Measurements from ENCODE around the gene SIN3B.

SIN3B gene

DNA sequence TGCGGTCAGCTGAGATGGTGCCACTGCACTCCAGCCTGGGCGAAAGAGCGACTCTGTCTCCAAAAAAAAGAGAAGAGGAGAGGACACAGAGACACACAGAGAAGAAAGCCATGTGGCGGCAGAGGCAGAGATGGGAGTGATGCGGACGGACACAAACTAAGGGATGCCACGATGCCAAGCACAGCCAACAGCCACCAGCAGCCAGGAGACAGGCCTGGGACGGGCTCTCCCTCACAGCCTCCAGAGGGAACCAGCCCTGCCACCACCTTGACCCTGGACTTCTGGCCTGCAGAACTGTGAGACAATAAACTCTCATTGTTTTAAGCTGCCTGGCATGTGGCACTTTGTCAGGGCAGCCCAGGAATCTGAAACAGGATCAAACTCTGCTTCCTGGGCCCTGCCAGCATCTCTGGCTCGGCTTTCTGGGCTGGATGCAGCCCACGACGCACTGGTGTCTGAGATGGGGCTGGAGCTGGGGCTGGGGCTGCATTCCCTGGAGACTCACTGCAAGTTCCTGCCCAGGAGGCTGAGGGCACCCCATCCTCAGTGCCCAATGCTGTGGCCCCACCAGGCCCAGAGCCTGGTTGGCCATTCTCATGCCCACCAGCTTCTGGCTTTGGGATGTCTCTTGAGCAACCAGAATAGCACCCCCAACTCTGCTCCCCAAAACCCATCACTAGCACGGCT, 62.6 kb downstream of the SIN3B start:
- DNase-seq: no peak

DNA sequence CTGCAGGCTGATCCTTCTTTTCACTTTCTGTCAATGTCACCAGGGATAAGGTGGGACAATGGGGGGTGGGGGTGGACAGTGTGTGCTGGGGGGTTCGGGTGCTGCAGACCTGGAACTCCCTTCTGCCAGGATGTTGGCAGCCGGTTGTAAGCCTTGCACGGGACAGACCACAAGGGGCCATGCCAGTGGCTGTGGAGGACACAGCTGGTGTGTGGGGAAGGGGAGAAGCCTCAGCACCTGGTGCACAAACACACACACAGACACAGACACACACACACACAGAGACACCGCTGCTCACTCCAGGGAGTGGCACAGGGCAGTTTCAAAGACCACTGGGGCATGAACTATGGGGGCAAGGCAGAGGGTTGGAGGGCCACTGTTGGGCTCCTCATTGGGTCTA, 63.2 kb downstream of the SIN3B start:
- DNase-seq: no peak

DNA sequence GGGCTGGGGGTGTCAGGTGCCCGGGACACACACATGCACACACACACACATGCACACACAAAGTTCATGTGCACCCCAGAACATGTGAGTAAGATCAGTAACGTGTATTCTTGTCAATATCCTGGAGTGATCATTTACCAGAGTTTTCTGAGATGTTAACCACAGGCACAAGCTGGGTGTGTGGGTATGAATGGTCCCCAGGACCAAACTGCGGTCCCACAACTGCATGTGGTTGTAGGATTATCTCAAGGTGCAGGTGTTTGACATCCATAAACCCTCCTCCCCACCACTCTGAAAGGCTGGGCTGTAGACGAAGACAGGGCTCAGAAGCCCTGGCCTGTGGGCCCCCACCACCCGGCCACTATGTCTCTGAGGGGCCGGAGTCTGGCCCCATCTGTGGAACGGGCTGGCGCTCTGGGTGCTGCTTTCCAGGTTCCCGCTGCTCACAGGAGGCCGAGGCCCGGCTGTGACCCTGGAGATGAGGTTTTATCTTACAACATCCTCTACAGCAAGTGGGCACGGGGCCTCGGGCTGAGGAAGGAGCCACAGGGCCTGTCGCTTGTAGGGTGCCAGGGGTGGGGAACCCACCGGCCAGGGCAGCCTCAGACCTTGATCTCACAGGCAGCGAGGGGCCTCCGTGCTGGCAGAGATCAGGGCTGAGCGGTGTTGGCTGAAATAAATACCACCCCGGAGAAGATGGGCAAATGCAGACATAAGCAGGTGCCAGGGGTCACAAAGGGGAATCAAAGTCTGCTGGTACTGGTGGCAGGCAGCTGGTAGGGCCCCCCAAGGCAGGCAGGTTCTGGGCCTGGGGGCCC, 63.9 kb downstream of the SIN3B start:
- no peak for DNase-seq

DNA sequence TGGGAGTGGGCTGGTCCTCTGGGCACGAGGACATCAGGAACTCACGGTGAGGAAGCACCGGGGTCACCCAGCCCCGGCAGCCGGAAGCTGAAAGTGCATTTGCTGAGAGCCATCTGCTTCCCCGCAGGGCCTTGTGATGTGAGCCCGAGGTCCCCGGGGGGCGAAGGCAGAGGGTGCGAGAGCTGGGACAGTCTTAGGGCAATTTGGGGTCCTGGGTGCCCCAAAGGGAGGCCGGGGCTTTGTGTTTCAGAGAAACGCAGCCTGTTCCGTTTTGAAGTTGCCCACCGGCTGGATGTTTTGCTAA, 64.4 kb downstream of the SIN3B start:
- no peak for DNase-seq

DNA sequence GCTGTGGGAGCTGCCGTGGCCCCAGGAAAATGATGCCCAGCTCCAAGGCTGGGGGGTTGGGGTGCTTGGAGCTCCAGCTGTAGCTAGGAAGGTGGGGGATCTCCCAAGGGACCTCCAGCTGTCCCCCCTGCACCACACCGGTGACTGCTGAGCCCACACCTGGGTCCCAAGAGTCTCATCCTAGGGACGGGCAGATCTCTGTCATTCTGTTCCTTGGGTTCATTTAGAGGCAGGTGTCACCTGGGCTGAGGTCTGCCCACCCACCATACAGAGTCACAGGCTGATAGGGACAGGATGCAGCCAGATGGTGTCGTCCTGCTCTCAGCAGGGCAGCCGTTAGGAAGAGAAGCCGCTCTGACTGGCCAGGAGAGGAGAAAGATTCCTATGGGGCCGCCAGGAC, 64.9 kb downstream of the SIN3B start:
- no peak for DNase-seq

DNA sequence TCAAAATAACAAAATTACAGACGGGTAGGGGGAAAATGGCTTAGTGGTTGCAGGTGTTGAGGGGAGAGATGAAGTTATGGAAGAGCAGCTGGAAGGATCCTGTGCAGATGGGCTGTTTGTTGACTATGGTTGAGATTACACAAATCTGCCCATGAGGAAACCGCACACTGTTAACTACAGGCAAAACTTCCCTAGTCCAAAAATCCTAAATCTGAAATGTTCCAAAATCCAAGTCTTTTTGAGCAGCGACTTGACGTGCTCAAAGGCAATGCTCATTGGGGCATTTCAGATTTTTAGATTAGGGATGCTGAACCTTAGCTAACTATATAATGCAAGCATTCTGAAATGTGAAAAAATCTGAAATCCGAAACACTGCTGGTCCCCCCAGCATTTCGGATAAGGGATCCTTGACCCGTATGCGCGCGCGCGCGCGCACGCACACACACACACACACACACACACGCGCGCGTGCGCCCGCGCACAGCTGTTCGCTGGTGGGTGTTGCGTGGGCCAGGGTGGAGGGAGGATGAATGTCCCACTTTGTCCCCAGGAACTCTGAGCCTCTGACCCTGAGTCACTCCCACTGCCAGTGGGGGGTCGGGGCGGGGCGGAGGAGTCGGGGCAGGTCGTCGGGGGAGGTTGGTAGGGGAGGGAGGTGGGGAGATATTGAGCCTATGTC, 66.4 kb downstream of the SIN3B start:
- no peak for DNase-seq

DNA sequence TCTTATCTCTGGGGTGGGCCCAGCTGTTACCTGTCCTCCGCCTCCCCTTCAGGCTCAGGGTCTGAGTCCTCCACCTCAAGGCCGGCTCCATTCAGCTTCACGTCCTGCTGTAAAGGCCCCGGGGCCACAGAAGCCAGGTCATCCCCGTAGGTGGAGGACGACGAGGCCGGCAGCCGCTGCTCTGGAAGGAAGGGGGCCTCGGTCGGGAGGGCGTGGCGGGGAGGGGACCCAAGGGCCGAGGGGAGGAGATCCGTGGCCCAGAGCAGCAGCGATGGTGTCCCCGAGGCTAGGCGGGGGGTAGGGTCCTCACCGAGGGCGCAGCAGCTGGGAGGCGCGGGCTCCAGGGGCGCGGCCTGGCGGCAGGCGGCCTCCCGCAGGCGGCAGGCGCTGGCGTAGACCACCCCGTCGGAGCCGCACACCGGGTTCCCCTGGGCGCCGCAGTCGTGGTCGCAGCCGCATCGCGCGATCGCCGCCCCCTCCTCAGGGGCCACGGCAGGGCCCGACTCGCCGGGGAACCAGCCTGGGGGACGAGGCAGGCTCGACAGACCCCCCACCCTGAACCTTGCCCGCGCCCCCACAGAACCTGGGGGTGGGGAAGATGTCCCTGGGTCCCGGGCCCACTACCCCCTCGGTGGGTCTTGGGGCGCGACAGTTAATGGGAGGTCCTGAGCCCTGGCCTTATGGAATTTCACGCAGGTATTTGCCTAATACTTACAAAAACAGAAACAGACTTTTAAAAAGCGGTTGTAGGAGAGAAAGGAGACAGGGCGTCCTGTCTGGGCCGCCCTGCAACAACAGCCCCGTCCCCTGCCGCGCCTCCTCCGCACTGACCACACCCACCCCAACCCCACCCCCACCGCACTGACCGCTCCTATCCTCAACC, 67.2 kb downstream of the SIN3B start:
- no peak for DNase-seq

DNA sequence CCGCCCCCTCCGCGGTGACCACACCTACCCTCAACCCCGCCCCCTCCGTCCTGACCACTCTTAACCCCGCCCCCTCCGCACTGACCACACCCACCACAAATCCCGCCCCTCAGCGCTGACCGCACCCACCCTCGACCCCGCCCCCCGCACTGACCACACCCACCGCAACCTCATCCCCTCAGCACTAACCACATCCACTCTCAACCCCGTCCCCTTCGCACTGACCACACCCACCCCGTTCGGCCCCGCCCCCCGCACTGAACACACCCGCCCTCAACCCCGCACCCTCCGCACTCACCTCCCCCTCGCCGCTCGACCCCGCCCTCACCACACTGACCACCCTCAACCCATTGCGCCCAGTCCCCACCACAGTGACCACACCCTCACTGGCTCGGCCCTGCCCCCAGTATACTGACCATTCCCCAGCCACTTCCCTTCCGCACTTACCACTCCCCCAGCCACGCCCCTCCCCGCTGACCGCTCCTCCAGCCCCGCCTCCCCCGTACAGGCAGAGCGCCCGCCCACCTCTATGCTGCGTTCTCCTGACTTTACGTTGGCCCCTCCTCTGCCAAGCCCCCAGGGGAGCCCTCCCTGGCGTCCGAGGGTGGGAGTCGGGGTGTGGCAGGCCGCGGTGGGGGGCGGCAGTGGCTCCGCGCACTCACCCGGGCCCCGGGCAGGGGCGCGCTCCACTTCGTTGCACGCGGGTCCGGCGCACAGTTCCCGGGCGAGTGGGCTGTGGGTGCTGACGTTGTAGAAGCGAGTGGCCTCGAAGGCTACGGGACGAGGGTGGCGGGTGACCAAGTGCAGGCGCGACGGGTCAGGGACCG, 68.0 kb downstream of the SIN3B start:
- DNase-seq: no peak

DNA sequence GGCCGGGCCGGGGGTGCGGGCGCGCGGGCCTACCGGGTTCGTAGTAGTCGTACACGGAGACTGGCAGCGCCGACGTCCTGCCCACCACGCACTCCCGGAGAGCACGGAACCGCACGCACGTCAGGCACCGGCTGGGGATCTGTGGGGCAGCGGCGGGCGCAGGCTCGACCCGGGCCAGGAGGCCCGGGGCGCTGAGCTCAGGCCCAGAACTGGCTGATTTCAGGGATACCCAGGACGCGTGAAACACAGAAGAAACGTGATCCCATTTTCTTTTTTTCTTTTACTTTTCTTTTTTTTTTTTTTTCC, 68.6 kb downstream of the SIN3B start:
- DNase-seq: no peak

DNA sequence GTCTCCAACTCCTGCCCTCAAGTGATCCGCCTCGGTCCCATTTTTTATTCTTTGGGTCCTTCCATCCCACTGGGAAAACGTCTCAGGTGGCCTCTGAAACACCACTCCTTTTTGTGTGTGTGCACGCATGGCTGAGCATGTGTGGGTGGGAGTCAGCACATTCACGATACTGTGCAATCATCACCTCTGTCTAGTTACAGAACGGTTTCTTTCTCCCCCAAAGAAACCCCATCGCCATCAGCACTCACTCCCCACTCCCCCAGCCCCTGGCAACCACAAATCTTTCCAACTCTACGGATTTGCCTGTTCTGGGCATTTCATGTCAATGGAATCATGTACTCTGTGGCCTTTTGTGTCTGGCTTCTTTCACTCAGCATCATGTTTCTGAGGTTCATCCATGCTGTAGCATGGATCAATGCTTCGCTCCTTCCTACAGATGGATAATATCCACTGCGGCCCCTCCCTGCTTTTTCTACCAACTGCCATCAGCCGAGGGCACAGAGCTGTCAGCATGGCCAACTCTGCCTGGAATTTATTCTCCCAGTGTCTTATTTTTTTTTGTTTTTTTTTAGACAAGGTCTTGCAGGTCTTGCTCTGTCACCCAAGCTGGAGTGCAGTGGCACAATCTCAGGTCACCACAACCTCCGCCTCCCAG, 69.3 kb downstream of the SIN3B start:
- DNase-seq: no peak

DNA sequence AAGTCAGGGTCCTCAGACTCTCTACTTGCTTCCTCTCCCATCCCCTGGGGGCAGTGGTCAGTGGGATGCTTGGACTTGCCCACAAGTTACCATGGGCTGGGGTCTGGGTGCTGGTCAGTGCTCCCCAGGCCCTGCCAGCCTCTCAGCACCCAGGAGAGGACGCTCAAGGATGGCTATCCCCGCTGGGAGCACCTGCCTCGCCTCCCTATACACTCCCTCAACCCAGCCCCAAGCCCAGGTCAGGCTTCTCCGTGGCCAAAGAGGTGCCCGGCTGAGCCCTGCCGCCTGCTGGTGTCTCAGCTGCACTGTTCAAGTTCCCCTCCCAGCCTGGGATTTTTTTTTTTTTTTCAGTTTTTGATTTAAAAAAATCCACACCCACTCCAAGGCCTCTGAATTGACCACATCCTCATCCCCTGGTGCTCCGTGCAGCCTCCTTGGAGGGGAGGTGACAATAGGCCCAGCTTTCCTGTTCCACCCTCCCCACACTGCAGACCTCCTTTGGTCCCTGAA, 70.4 kb downstream of the SIN3B start:
- DNase-seq: no peak

DNA sequence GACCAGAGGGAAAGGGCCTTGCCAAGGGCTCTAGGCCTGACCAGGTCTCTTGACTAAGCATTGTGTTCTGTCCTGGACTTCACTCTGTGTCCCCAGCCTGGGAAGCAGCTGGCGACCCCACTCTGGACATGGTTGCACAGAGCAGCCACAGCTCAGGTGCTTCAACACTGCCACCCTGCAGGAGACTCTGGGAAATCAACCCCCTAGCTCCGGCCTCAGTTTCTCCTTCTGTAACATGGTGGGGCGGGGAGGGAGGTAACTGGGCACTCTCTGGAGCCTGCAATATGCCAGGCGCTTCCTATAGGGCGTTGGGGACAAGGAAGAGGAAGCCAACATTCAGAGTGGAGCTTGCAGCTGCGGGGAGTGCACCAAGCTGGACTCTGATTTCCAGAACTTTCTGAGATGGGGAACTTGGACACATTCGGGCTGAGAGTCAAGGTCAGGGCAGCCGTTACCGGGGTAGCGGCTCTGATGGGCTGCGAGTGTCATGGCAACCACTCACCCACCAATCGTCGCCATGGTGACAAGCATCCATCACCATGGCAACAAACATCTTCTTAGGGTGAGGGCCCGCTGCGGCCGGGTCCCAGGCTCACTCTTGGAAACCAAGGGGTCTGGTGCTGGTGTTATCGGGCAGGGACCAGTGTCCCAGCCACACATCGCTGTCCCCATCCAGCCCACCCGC, 72.4 kb downstream of the SIN3B start:
- DNase-seq: no peak

DNA sequence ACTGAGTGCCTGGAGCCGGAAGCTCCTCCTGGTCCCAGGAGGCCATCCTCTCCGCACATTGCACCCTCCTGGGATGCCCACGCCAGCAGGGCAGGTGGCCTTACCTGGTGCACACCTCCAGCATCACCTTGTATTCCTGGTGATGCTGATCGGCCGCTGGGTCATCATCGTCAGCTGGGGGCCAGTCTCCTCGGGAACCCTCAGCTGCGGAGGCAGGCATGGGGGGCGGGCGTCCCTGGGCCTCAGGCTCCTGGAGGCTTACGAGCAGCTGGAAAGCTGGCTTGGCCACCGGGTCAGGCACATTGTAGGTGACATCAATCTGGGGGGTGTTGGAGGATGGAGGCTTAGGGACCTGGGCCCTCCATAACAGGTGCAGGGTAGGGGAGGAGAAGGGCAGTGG, 73.3 kb downstream of the SIN3B start:
- no peak for DNase-seq

DNA sequence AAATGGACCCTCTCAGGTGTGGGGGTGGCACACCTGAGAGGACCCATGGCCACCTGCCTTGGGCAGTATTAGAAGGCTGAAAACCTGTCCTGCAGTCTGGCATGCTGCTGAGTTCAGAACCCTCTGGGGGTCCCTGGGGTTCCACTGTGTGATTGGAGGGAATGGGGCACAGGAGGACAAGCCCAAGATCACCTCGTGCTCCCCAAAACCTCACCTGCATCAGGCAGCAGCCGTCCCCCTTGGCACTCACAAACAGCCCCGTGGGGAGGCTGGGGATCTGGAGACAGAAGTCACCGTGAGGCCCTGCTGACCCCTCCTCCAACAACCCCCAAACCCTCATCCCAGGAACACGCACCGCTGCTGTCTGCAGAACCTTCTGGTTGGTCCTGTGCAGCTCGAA, 74.1 kb downstream of the SIN3B start:
- DNase-seq: no peak

DNA sequence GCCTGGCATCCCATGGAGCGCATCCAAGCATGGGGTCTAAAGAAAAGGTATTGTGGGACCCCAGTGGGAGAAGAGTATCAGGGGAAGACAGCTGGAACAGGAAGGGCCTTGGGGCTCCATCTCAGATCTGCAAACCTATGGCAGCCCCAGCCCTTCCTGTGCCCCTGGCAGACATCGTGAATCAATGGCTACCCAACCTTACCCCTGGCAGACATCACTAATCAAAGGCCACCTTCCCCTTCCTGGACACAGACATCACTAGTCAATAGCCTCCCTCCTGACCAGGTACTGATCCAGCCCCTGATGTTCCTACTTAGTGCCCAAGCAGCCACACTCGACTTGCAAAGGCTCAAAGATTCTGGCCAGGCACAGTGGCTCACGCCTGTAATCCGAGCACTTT, 75.4 kb downstream of the SIN3B start:
- no peak for DNase-seq

DNA sequence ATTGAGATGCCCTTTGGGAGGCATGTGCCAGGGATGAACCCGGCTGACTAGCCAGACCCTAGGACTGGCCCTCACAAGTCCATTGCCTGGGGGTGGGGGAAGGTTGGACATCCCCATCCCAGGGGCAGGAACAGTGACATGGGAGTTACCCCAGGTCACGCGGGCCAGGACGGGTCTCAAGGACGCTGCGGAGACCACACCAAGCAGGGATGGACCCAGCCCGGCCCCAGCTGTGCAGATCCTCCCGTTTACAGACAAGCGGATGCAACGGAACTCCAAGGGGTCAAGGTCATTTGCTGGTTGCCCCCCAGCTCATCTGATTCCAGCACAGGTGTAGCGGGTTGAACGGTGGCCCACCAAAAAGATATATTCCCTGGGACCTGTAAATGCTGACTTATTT, 79.6 kb downstream of the SIN3B start:
- no peak for DNase-seq

DNA sequence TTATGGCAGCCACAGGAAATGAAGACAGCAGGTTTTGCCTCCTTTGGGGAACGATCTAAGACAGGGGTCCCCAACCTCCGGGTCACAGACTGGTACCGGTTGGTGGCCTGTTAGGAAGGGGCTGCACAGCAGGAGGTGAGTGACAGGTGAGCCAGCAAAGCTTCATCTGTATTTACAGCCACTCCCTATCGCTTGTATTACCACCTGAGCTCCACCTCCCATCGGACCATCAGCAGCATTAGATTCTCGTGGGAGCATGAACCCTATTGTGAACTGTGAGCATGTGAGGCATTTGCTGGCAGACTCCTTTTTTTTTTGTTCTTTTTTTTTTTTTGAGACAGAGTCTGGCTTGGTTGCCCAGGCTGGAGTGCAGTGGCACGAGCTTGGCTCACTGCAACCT, 81.8 kb downstream of the SIN3B start:
- no peak for DNase-seq

DNA sequence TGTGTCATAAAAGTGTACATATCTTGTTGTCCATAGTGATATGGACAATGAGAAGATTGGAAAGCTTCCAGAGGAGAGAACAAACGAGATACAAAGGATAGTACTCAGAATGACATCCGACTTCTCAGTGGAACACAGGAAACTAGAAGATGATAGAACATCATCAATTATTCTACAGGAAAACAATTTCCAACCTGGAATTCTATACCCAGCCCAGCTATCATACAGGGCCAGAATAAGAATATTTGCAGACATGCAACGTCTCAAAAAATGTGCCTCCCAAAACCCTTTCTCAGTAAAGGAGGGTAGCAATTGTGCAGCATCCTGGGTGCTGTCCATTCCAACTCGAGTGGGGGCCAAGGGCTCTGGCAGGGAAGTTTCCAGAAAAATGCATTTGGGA, 83.6 kb downstream of the SIN3B start:
- DNase-seq: no peak

DNA sequence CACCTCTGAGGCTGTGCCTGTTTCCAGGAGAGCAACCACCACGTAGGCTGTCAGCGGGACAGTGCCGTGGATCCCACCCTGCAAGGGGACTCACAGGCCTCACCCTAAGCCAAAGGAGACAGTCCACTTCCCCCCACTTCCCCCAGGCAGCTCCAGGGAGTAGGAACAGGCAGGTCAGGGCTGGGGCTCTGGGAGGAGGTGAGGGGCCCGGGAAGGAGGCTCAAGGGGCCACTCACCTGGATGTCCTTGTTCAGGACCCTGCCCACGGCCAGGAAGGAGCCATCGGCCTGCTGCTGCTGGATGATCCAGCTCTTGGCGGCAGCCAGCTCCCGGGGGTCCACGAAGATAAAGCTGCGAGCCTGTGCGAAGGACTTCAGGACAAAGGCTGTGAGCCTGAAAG, 85.2 kb downstream of the SIN3B start:
- DNase-seq: no peak

DNA sequence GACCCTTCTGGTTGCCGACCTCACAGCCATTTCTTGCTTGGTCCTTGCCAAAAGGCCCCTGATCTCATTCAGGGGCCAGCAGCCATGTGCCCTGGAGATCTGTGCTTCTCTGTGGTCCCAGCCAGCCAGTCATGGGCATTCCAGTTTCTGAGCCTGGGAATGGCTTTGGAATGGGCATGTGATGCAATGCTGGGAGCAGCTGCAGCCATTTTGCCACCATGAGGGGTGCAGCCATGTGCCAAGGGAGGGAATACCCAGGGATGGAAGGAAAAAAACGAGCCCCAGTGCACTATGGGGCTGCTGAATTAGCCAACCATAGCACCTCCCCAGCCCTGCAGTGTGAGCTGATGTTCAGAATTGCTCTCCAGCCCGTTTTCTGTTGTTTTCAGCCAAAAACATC, 85.9 kb downstream of the SIN3B start:
- no peak for DNase-seq

DNA sequence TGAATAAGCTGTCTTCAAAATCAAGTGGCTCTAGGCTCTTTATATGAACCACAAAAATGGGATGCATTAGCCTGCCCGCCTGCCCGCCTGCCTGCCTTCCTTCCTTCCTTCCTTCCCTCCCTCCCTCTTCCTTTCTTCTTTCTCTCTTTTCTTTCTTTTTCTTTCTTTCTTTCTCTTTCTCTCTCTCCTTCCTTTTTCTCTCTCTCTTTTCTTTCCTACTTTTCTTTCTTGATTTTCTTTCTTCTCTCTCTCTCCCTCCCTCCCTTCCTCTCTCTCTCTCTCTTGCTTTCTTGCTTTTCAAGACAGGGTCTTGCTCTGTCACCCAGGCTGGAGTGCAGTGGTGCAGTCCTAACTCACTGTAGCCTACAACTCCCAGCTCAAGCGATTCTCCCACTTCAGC, 86.5 kb downstream of the SIN3B start:
- no peak for DNase-seq
